GM12864 (cell line): ENCODE measurements around the gene REG1B.

ENCODE experiments used
- DNase-seq: peaks from one replicate; pipeline ENCODE4 v3.0.0-alpha.2; 2011; ENCODE audit warnings: low read depth
- H3K4me3 ChIP-seq: 2 replicates; pipeline ENCODE4 v1.5.1; 2011; ENCODE audit warnings: mild to moderate bottlenecking, low read depth, low read length, control low read depth
- TF ChIP-seq, protein P1 (sequence below): IDR thresholded peaks from 2 replicates; pipeline ENCODE4 v1.5.1; 2011; ENCODE audit warnings: low read depth, mild to moderate bottlenecking, moderate library complexity, low read length, control low read depth, inconsistent platforms; ENCODE audit errors: missing control alignments

Gene REG1B

DNA sequence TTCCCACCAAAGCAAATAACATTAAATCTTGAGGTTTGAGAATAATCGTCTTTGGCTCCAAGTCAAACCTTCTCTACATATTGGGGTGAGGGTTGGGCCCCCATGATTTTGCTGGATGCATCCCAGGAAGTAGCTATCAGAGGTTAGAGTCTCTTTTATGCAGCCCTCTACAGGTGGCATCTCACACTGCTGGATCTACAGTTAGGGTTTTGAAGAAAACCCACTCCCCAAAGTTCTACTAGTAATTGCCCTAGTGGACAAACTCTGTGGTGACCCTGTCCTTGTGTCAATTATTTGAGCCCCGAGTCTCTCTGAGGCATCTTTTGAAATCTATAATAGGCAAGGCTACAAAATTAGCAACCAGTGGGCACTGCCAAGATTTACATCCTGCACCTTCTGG lies 17.5 kb upstream of the REG1B start:
- H3K4me3 ChIP-seq: no peak overlapping the region
- TF ChIP-seq, protein P1, sequence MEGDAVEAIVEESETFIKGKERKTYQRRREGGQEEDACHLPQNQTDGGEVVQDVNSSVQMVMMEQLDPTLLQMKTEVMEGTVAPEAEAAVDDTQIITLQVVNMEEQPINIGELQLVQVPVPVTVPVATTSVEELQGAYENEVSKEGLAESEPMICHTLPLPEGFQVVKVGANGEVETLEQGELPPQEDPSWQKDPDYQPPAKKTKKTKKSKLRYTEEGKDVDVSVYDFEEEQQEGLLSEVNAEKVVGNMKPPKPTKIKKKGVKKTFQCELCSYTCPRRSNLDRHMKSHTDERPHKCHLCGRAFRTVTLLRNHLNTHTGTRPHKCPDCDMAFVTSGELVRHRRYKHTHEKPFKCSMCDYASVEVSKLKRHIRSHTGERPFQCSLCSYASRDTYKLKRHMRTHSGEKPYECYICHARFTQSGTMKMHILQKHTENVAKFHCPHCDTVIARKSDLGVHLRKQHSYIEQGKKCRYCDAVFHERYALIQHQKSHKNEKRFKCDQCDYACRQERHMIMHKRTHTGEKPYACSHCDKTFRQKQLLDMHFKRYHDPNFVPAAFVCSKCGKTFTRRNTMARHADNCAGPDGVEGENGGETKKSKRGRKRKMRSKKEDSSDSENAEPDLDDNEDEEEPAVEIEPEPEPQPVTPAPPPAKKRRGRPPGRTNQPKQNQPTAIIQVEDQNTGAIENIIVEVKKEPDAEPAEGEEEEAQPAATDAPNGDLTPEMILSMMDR: no peak
- DNase-seq: no peak

DNA sequence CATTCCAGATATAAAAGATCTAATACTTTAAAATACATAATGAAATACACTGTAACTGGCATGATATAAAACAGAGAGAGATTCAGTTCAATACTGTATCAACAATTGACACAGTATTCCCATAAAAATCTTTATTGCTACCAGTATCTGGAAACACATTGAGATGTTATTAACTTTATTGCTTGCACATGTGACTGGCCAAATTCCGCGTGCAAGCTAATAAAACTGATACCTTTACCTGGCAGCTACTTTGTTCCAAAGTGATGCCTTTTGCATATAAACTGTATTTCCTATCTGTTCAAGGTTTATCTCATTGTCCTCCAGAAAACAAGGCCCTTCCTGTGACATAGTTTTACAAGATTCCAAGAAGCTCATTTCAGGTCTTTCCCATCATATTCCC lies 15.4 kb upstream of the REG1B start:
- H3K4me3 ChIP-seq: no peak overlapping the region
- TF ChIP-seq, protein P1: no peak

DNA sequence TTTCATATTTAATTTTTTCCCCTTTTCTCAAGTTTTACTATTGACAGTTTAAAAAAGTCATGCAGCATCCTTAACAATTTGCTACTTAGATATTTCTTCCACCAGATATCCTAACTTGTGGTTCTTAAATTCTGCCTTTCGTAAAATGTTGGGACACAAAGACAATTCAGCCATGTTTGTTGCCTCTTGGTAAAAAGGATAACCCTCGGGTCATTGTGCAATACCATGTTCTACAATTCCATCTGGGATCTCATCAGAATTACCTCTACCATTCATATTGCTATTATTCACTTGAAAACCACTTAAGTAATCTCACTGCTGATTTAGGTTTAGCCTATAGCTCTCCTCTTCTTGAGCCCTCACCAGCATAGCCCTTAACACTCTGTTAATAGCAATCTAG lies 13.2 kb upstream of the REG1B start:
- no peak for DNase-seq
- TF ChIP-seq, protein P1: no peak
- no peak overlapping the region for H3K4me3 ChIP-seq

More for the DNA sequence above, 15.4 kb upstream of the REG1B start:
- DNase-seq: no peak

DNA sequence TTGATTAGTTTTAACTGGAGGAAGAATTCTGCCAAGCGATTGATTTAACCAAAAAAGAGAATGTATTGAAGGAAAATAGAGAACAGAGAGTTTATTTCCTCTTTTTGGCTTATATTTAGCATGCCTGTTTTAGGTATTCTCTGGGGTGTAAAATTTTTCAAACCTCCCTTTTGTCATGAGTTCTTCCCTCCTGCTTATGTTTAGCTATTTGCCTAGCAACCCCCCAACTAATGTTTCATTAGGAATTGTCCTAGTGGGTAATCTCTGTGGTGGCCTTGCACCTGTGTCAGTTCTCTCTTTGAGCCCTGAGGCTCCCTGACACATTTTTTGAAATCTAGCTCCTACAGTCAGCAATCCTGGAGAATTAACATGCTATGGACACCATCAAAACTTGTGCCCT lies 12.5 kb upstream of the REG1B start:
- TF ChIP-seq, protein P1: no peak
- H3K4me3 ChIP-seq: no peak overlapping the region

DNA sequence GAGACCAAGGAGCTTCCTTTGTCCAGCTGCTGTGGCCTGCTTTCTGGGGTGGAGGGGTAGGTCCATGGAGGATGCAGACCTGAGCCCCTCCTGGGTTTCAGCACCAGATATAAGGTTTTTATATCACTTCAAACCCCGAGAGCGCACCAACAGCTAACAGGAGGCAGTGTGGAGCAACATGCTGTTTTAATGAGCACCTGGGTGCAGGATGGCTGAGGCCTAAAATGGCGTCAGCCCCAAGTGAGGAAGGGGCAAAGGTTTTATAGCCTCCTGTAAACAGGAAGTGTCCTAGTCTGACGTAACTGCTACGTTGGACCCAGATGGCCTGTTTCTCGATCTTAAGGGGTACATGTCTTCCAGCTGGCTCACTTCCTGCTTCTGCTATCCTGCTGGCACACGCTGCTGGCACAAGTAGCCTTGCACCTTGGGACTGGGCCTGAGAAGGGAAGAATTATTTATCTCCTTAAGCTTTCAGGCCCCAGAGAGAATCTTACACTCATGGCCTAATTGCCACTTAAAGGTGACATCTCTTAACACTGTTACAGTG lies 11.4 kb upstream of the REG1B start:
- TF ChIP-seq, protein P1: no peak
- H3K4me3 ChIP-seq: no peak overlapping the region
- DNase-seq: no peak

More for the DNA sequence above, 12.5 kb upstream of the REG1B start:
- no peak for DNase-seq

DNA sequence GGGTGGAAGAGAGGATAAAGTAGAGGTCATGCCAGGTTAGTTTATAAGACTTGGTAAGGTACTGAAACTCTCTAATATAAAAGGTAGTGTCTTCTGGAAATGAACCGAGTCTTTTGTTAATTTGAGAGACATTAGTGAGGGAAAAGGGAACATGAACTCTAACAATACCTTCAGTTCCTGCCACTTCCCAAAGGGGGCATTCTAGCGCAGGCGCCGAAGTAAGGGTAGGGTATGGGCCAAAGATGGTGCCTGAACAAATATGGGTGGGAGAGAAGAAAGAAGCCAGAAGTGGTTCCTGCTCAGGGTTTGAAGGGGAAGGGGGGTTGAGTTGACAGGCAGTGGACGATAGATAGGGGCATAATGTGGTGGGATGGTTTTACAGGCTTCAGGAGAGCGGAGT lies 10.1 kb upstream of the REG1B start:
- DNase-seq: no peak

DNA sequence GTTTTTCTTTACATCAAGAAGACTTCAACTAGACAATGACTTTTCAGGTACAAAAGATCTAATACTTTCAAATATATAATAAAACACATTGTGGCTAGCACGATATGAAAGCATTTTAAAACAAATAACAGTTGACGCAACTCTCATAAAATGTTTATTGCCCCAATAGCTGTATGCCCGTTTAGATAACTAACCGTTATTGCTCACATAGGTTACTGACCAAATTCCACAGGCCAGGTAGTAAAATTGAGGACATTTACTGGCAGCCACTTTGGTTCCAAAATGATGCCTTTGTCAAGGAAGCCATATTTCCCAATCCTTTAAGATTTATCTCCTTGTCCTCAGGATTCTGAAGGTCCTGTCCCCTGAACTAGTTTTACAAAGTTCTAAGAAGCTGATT lies 2.9 kb upstream of the REG1B start:
- TF ChIP-seq, protein P1: no peak
- no peak for DNase-seq
- no peak overlapping the region for H3K4me3 ChIP-seq

More for the DNA sequence above, 10.1 kb upstream of the REG1B start:
- TF ChIP-seq, protein P1: no peak
- no peak overlapping the region for H3K4me3 ChIP-seq
